HEK293 (cell line): Measurements from ENCODE around the gene PLCB1.

Source experiments
- CTCF ChIA-PET: fragments of 350-600 bp; formaldehyde crosslinking; extraction: SDS; loops from one replicate; lab custom pipeline; 2021; ENCODE audit warnings: antibody characterized with exemption; lab: Yijun Ruan, JAX
- POLR2A ChIA-PET: fragments of 300-600 bp; formaldehyde crosslinking; extraction: SDS; loops from one replicate; lab custom pipeline; 2020; ENCODE audit warnings: antibody characterized with exemption, inconsistent platforms; lab: Yijun Ruan, JAX
- H3K27ac ChIP-seq: fragments of 200-500 bp; sonication (Bioruptor generic); 2 replicates; pipeline ENCODE4 v1.5.1; 2014; ENCODE audit warnings: low read depth, low read length, control low read depth, inconsistent platforms; ENCODE audit errors: extremely low read depth
- H3K36me3 ChIP-seq, 2 experiments: fragments of 200-500 bp in 1 of 2; sonication (Bioruptor generic) in 1 of 2; 1 replicate in 1 of 2; 2 replicates in 1 of 2; pipeline ENCODE4 v1.5.1; 2014 to 2017; ENCODE audit warnings: inconsistent platforms in 2 of 2, low read length in 2 of 2; ENCODE audit not compliant: control insufficient read depth in 2 of 2, insufficient read depth in 1 of 2
- H3K4me1 ChIP-seq: fragments of 200-500 bp; sonication (Bioruptor generic); 2 replicates; pipeline ENCODE4 v1.5.1; 2014; ENCODE audit warnings: mild to moderate bottlenecking, low read length, inconsistent platforms; ENCODE audit not compliant: control insufficient read depth, insufficient read depth
- H3K4me3 ChIP-seq: 2 replicates; pipeline ENCODE4 v1.5.1; 2011; ENCODE audit warnings: low read depth, mild to moderate bottlenecking, control low read depth, low read length, moderate library complexity
- H3K9me3 ChIP-seq: fragments of 200-500 bp; sonication (Bioruptor generic); 2 replicates; pipeline ENCODE4 v1.5.1; 2014; ENCODE audit warnings: low read depth, low read length, inconsistent platforms; ENCODE audit not compliant: control insufficient read depth, insufficient read depth
- KLF8 ChIP-seq: fragments of 450-650 bp; formaldehyde crosslinking; IDR thresholded peaks from 2 replicates; pipeline ENCODE4 v1.5.1; 2016; ENCODE audit warnings: missing biosample characterization, missing genetic modification characterization
- SETDB1 ChIP-seq: IDR thresholded peaks from one replicate; pipeline ENCODE4 v1.6.1; 2017; ENCODE audit warnings: mild to moderate bottlenecking, low read length, moderate library complexity, mixed read lengths; ENCODE audit not compliant: insufficient read length
- ZNF175 ChIP-seq: fragments of 450-650 bp; formaldehyde crosslinking; IDR thresholded peaks from 2 replicates; pipeline ENCODE4 v1.5.1; 2016; ENCODE audit warnings: missing biosample characterization, missing genetic modification characterization
- ZNF214 ChIP-seq: fragments of 450-650 bp; formaldehyde crosslinking; IDR thresholded peaks from 2 replicates; pipeline ENCODE4 v1.5.1; 2017; ENCODE audit warnings: missing biosample characterization, mild to moderate bottlenecking, missing genetic modification characterization, borderline replicate concordance
- ZNF311 ChIP-seq: fragments of 450-650 bp; formaldehyde crosslinking; IDR thresholded peaks from 2 replicates; pipeline ENCODE4 v1.5.1; 2017; ENCODE audit warnings: missing biosample characterization, missing genetic modification characterization, borderline replicate concordance
- ZNF624 ChIP-seq: fragments of 450-650 bp; formaldehyde crosslinking; IDR thresholded peaks from 2 replicates; pipeline ENCODE4 v1.5.1; 2017; ENCODE audit warnings: missing biosample characterization, missing genetic modification characterization
- ZNF660 ChIP-seq: fragments of 450-650 bp; IDR thresholded peaks from 2 replicates; pipeline ENCODE4 v1.5.1; 2018; ENCODE audit warnings: missing biosample characterization, mild to moderate bottlenecking, missing genetic modification characterization
- ZNF707 ChIP-seq: fragments of 450-650 bp; formaldehyde crosslinking; IDR thresholded peaks from 2 replicates; pipeline ENCODE4 v1.5.1; 2016; ENCODE audit warnings: missing biosample characterization, missing genetic modification characterization
- ZNF830 ChIP-seq: fragments of 450-650 bp; IDR thresholded peaks from 2 replicates; pipeline ENCODE4 v1.5.0; 2018; ENCODE audit warnings: missing biosample characterization, missing genetic modification characterization, low read depth, mild to moderate bottlenecking, moderate library complexity
- TF ChIP-seq, protein P1 (sequence below): fragments of 450-650 bp; formaldehyde crosslinking; IDR thresholded peaks from 2 replicates; pipeline ENCODE4 v1.5.1; 2016; ENCODE audit warnings: missing biosample characterization, missing genetic modification characterization
- TF ChIP-seq, protein P2 (sequence below): fragments of 450-650 bp; formaldehyde crosslinking; IDR thresholded peaks from 2 replicates; pipeline ENCODE4 v1.5.1; 2016; ENCODE audit warnings: missing biosample characterization, missing genetic modification characterization
- TF ChIP-seq, protein P3 (sequence below): fragments of 450-650 bp; formaldehyde crosslinking; IDR thresholded peaks from 2 replicates; pipeline ENCODE4 v1.5.1; 2016; ENCODE audit warnings: missing biosample characterization, missing genetic modification characterization
- TF ChIP-seq, protein P4 (sequence below): fragments of 450-650 bp; formaldehyde crosslinking; IDR thresholded peaks from 2 replicates; pipeline ENCODE4 v1.5.1; 2016; ENCODE audit warnings: missing biosample characterization, missing genetic modification characterization, borderline replicate concordance
- TF ChIP-seq, protein P5 (sequence below): fragments of 450-650 bp; formaldehyde crosslinking; IDR thresholded peaks from 2 replicates; pipeline ENCODE4 v1.5.1; 2016; ENCODE audit warnings: missing biosample characterization, missing genetic modification characterization

Gene PLCB1

DNA sequence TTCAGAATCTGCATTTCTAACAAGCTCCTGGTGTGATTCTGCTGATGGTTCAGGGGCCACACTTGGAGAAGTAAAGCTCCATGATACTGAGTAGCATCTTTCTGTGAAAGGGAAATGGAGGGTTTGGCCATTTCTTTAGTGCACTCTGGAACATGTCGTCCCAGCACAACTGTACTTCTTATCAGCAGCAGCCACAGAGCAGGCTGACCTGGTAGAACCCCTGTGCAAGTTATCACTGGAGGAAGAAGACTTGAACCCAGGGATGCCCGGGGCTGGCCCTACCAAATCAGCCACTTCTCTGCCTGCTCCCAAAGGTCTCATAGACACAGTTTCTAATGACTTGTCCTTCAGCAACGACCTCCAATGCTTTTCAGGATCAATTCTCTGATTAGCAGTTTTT, 582.1 kb downstream of the PLCB1 start:
- peaks cover 0 to 4% of the 10 kb centered on the region in 2 experiments; a peak in 1 of 3 replicates for H3K36me3 ChIP-seq
- no peak overlapping the region for H3K4me3 ChIP-seq
- POLR2A ChIA-PET, result no interaction called here

More for the DNA sequence above, 582.1 kb downstream of the PLCB1 start:
- Histone ChIP-seq H3K9me3 (no peaks in the 10 kb centered on the region), H3K27ac (no peak overlapping the region), H3K4me1 (no peaks in the 10 kb centered on the region)
- TF ChIP-seq SETDB1 (no peak), KLF8 (no peak), ZNF830 (tag by site-specific recombination) (no peak), ZNF214 (no peak), ZNF624 (no peak), ZNF660 (tag by site-specific recombination) (no peak), ZNF175 (tag by site-specific recombination) (no peak), ZNF311 (tag by site-specific recombination) (no peak), ZNF707 (no peak)
- TF ChIP-seq, protein P1, sequence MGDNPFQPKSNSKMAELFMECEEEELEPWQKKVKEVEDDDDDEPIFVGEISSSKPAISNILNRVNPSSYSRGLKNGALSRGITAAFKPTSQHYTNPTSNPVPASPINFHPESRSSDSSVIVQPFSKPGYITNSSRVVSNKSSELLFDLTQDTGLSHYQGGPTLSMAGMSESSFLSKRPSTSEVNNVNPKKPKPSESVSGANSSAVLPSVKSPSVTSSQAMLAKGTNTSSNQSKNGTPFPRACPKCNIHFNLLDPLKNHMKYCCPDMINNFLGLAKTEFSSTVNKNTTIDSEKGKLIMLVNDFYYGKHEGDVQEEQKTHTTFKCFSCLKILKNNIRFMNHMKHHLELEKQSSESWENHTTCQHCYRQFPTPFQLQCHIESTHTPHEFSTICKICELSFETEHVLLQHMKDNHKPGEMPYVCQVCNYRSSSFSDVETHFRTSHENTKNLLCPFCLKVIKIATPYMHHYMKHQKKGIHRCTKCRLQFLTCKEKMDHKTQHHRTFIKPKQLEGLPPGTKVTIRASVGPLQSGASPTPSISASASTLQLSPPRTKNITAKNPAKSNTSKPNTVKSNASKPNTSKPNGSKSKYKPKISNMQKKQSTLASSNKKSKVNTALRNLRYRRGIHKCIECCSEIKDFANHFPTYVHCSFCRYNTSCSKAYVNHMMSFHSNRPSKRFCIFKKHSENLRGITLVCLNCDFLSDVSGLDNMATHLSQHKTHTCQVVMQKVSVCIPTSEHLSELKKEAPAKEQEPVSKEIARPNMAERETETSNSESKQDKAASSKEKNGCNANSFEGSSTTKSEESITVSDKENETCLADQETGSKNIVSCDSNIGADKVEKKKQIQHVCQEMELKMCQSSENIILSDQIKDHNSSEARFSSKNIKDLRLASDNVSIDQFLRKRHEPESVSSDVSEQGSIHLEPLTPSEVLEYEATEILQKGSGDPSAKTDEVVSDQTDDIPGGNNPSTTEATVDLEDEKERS, result no peak
- TF ChIP-seq, protein P2, sequence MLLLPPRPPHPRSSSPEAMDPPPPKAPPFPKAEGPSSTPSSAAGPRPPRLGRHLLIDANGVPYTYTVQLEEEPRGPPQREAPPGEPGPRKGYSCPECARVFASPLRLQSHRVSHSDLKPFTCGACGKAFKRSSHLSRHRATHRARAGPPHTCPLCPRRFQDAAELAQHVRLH (tag by site-specific recombination), result no peak
- TF ChIP-seq, protein P3, sequence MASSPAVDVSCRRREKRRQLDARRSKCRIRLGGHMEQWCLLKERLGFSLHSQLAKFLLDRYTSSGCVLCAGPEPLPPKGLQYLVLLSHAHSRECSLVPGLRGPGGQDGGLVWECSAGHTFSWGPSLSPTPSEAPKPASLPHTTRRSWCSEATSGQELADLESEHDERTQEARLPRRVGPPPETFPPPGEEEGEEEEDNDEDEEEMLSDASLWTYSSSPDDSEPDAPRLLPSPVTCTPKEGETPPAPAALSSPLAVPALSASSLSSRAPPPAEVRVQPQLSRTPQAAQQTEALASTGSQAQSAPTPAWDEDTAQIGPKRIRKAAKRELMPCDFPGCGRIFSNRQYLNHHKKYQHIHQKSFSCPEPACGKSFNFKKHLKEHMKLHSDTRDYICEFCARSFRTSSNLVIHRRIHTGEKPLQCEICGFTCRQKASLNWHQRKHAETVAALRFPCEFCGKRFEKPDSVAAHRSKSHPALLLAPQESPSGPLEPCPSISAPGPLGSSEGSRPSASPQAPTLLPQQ, result no peak
- TF ChIP-seq, protein P4, sequence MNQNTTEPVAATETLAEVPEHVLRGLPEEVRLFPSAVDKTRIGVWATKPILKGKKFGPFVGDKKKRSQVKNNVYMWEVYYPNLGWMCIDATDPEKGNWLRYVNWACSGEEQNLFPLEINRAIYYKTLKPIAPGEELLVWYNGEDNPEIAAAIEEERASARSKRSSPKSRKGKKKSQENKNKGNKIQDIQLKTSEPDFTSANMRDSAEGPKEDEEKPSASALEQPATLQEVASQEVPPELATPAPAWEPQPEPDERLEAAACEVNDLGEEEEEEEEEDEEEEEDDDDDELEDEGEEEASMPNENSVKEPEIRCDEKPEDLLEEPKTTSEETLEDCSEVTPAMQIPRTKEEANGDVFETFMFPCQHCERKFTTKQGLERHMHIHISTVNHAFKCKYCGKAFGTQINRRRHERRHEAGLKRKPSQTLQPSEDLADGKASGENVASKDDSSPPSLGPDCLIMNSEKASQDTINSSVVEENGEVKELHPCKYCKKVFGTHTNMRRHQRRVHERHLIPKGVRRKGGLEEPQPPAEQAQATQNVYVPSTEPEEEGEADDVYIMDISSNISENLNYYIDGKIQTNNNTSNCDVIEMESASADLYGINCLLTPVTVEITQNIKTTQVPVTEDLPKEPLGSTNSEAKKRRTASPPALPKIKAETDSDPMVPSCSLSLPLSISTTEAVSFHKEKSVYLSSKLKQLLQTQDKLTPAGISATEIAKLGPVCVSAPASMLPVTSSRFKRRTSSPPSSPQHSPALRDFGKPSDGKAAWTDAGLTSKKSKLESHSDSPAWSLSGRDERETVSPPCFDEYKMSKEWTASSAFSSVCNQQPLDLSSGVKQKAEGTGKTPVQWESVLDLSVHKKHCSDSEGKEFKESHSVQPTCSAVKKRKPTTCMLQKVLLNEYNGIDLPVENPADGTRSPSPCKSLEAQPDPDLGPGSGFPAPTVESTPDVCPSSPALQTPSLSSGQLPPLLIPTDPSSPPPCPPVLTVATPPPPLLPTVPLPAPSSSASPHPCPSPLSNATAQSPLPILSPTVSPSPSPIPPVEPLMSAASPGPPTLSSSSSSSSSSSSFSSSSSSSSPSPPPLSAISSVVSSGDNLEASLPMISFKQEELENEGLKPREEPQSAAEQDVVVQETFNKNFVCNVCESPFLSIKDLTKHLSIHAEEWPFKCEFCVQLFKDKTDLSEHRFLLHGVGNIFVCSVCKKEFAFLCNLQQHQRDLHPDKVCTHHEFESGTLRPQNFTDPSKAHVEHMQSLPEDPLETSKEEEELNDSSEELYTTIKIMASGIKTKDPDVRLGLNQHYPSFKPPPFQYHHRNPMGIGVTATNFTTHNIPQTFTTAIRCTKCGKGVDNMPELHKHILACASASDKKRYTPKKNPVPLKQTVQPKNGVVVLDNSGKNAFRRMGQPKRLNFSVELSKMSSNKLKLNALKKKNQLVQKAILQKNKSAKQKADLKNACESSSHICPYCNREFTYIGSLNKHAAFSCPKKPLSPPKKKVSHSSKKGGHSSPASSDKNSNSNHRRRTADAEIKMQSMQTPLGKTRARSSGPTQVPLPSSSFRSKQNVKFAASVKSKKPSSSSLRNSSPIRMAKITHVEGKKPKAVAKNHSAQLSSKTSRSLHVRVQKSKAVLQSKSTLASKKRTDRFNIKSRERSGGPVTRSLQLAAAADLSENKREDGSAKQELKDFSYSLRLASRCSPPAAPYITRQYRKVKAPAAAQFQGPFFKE (tag by site-specific recombination), result no peak
- TF ChIP-seq, protein P5, sequence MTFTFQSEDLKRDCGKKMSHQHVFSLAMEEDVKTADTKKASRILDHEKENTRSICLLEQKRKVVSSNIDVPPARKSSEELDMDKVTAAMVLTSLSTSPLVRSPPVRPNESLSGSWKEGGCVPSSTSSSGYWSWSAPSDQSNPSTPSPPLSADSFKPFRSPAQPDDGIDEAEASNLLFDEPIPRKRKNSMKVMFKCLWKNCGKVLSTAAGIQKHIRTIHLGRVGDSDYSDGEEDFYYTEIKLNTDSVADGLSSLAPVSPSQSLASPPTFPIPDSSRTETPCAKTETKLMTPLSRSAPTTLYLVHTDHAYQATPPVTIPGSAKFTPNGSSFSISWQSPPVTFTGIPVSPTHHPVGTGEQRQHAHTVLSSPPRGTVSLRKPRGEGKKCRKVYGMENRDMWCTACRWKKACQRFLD, result no peak
- CTCF ChIA-PET, result interaction anchor here (1.8 kb wide), 1 partner anchor 8 kb away, joined by 6 read pairs; no protein-coding TSS in a partner anchor
